ENCODE results near the gene PLCD1. TPM values are rescaled to one million over a fixed set of nuclear protein-coding genes. Genes with fewer than 3 reads are reported as not detected.
"Not testable (repeated sequence)": the region's sequence is repeated elsewhere in the genome, so short reads cannot be mapped to it uniquely, and the experiment has no call there.

PLCD1 gene
- total RNA-seq, 1 experiment from 2014 or later: 4.8 TPM

- Histone ChIP-seq H3K4me1 (replicated peaks) (no peaks in the 10 kb centered on the region), H3K27ac (no peak overlapping the region), H3K9me3 (replicated peaks) (no peaks in the 10 kb centered on the region), H3K27me3 (replicated peaks) (no peaks in the 10 kb centered on the region), H3K4me3 (no peak overlapping the region), H3K36me3 (no peaks in the 10 kb centered on the region; the same call in 1 of the 2 replicates)
- DNase-seq (ENCODE audit: low read depth in 1 of 2, low spot score in 2 of 2): no peak
Observed at GRCh38 chr3:37988931-37989525, 40.4 kb downstream of the PLCD1 start.

DNA sequence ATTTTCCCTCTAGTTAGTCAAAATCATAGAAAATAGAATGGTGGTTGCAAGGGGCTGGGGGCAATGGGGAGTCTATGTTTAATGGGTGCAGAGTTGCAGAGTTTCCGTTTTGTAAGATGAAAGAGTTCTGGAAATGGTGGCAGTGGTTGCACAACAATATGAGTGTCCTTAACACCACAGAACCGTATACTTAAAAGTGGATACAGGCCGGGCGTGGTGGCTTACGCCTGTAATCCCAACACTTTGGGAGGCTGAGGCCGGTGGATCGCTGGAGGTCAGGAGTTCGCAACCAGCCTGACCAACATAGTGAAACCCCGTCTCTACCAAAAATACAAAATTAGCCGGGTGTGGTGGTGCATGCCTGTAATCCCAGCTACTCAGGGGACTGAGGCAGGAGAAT lies 41.1 kb downstream of the PLCD1 start:
- H3K27ac ChIP-seq; H3K36me3 ChIP-seq; H3K27me3 ChIP-seq (replicated peaks); DNase-seq (ENCODE audit: low read depth in 1 of 2, low spot score in 2 of 2); H3K4me3 ChIP-seq; H3K9me3 ChIP-seq (replicated peaks); H3K4me1 ChIP-seq (replicated peaks): not testable (repeated sequence)

GRCh38 chr3:37987751-37988179 lies 41.7 kb downstream of the PLCD1 start:
- no peak overlapping the region for H3K4me3 ChIP-seq
- no peaks in the 10 kb centered on the region; the same call in 1 of the 2 replicates for H3K36me3 ChIP-seq
- DNase-seq (ENCODE audit: low read depth in 1 of 2, low spot score in 2 of 2): no peak
- no peaks in the 10 kb centered on the region for H3K9me3 ChIP-seq (replicated peaks)
- H3K27ac ChIP-seq: no peak overlapping the region
- no peaks in the 10 kb centered on the region for H3K27me3 ChIP-seq (replicated peaks)
- no peaks in the 10 kb centered on the region for H3K4me1 ChIP-seq (replicated peaks)

- H3K27me3 ChIP-seq (replicated peaks): no peaks in the 10 kb centered on the region
- no peaks in the 10 kb centered on the region; the same call in 1 of the 2 replicates for H3K36me3 ChIP-seq
- DNase-seq (ENCODE audit: low read depth in 1 of 2, low spot score in 2 of 2): no peak
- no peaks in the 10 kb centered on the region for H3K4me1 ChIP-seq (replicated peaks)
- no peak overlapping the region for H3K27ac ChIP-seq
- H3K4me3 ChIP-seq: no peak overlapping the region
- H3K9me3 ChIP-seq (replicated peaks): no peaks in the 10 kb centered on the region
Observed at GRCh38 chr3:37987315-37987697, 42.1 kb downstream of the PLCD1 start.

DNA sequence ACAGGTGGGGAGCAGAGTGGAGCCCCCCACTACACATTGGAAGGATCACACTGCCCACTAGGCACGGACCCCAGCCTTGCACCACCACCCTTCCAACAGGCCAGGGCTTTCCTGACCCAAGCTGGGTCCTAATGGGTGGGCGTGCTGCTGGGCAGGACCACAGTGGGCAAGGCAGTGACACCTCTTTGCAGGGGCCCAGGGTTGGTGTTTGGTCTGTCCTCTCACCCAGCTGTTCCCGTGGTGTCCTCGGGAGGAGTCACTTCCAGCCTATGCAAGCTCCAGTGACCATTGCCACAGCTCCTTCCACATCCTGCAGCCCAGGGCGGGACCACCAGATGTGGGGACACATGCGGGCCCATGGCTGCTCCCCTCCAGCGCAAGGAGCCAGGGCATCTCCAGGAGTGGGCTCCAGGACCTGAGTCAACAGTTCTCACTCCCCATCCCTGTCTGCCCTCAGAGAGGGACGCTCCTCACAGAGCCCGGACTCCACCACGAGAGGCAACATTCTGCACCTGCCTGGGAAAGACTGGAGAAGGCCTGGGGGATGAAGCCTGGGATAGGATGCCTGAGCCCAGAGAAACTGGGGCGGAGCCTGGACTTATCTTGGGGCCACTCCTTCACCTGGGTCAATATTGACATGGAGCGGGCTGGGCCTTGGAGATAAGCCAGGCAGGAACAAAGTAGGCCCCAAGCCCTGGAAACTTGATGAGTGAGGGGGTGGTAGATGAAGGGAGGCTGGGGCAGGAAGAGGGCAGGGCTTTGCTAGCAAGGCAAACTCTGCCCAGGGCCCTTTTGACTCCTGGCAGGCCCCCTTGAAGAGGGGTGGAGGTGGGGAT lies 42.7 kb downstream of the PLCD1 start:
- Histone ChIP-seq H3K4me3 (no peak overlapping the region), H3K4me1 (replicated peaks) (no peaks in the 10 kb centered on the region)

DNA sequence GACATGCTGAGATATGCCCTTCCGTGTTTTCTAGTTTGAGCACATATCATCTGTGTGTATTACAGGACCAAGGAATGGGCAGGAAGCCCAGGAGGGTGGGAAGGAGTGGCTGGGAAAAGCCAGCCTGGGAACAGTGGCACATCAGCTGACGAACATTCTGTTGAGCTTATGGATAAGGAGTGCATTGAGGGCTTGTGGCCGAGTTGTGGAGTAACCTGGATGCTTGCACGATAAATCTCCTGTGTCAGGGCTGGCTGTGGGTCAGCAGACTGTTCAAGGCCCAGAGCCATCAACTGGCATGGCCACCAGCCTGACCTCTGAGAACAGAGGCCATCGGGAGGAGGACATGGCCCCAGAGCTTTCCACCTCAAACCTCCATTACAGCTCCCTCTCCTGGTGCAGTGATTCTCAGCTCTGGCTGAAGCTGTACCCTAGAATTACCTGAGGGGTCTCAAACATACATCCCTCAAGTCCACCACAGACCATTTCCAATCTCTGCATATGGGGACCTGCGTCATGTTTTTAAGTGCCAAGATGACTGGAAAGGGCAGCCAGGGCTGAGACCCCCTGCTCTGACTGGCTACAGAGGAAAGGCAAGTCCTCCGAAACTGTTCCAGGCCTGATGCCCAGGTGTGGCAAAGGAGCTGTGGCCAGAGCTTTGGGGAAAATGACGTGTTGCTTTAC lies 43.7 kb downstream of the PLCD1 start:
- no peak overlapping the region for H3K27ac ChIP-seq
- no peaks in the 10 kb centered on the region for H3K4me1 ChIP-seq (replicated peaks)
- H3K4me3 ChIP-seq: no peak overlapping the region
- H3K36me3 ChIP-seq: no peaks in the 10 kb centered on the region; the same call in 1 of the 2 replicates
- H3K27me3 ChIP-seq (replicated peaks): no peaks in the 10 kb centered on the region
- no peaks in the 10 kb centered on the region for H3K9me3 ChIP-seq (replicated peaks)
- DNase-seq (ENCODE audit: low read depth in 1 of 2, low spot score in 2 of 2): no peak

More for the DNA sequence above, 42.7 kb downstream of the PLCD1 start:
- no peak overlapping the region for H3K27ac ChIP-seq
- DNase-seq (ENCODE audit: low read depth in 1 of 2, low spot score in 2 of 2): no peak
- no peaks in the 10 kb centered on the region; the same call in 1 of the 2 replicates for H3K36me3 ChIP-seq
- H3K27me3 ChIP-seq (replicated peaks): no peaks in the 10 kb centered on the region
- H3K9me3 ChIP-seq (replicated peaks): no peaks in the 10 kb centered on the region

DNA sequence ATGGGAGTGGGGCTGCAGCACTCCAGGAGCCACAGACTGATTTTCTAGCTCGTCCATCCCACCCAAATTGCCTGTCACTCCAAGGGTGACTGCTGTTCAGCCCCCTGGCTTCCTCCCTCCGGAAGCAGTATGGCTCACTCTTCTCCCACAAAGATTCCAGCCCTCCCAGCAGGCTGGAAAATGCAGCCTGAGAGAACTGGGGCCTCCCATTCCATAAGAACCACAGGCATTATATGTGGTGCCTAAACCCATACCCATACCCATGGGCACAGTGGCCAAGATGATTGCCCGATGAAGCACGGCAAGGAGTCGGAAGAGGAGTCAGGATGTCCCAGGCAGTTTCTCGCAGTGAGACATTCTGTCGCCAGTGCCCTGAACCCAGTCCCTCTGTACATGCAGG lies 44.8 kb downstream of the PLCD1 start:
- peaks cover 6% of the 10 kb centered on the region for H3K36me3 ChIP-seq
- no peak overlapping the region for H3K4me3 ChIP-seq
- DNase-seq (ENCODE audit: low read depth in 1 of 2, low spot score in 2 of 2): no peak
- no peak overlapping the region for H3K27ac ChIP-seq
- H3K27me3 ChIP-seq (replicated peaks): no peaks in the 10 kb centered on the region
- no peaks in the 10 kb centered on the region for H3K9me3 ChIP-seq (replicated peaks)
- no peaks in the 10 kb centered on the region for H3K4me1 ChIP-seq (replicated peaks)

DNA sequence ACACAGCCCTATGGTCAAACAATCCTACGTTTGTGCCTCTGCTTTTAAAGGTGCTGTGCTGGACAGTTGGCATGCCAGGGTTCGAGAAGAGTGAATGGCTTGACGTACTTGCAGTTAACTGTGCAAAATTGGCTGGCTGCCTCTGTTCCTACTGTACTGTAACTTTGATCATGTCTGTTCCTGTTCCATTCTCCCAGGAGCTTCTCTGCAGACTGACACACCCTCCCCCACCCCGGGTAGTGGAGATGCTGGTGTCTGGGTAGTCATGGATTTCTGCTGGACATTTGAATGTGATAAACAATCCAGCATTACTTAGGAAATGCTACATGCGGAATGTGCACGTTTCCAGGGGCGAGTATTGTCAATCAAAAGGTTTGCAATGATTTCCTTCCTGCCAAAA lies 45.4 kb downstream of the PLCD1 start:
- peaks cover 6% of the 10 kb centered on the region for H3K36me3 ChIP-seq
- H3K27me3 ChIP-seq (replicated peaks): no peaks in the 10 kb centered on the region
- no peak for DNase-seq (ENCODE audit: low read depth in 1 of 2, low spot score in 2 of 2)
- no peaks in the 10 kb centered on the region for H3K9me3 ChIP-seq (replicated peaks)
- no peak overlapping the region for H3K27ac ChIP-seq
- no peak overlapping the region for H3K4me3 ChIP-seq
- H3K4me1 ChIP-seq (replicated peaks): no peaks in the 10 kb centered on the region

GRCh38 chr3:37982331-37982730 lies 47.1 kb downstream of the PLCD1 start:
- H3K36me3 ChIP-seq: peaks cover 6% of the 10 kb centered on the region
- no peaks in the 10 kb centered on the region for H3K4me1 ChIP-seq (replicated peaks)
- no peaks in the 10 kb centered on the region for H3K27me3 ChIP-seq (replicated peaks)
- H3K4me3 ChIP-seq: no peak overlapping the region
- no peaks in the 10 kb centered on the region for H3K9me3 ChIP-seq (replicated peaks)
- DNase-seq (ENCODE audit: low read depth in 1 of 2, low spot score in 2 of 2): no peak
- H3K27ac ChIP-seq: no peak overlapping the region

DNA sequence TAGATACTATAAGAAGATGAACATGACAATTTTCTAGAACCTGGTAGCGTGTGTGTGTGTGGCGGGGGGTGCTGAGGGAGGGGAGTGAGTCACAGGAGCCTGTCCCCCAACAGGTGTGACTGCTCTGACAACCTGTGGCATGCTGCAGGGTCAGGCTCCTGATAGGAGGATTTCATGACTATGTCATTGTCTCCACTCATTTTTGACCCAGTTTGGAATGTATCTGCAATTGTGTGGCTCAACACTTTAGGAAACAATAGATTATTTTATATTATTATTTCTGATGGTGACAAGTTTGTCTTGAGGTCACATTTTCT lies 48.1 kb downstream of the PLCD1 start:
- H3K36me3 ChIP-seq: peaks cover 10% of the 10 kb centered on the region
- H3K4me1 ChIP-seq (replicated peaks): no peaks in the 10 kb centered on the region
- DNase-seq (ENCODE audit: low read depth in 1 of 2, low spot score in 2 of 2): no peak
- H3K27me3 ChIP-seq (replicated peaks): no peaks in the 10 kb centered on the region
- H3K9me3 ChIP-seq (replicated peaks): no peaks in the 10 kb centered on the region
- no peak overlapping the region for H3K27ac ChIP-seq
- H3K4me3 ChIP-seq: no peak overlapping the region

- Histone ChIP-seq H3K4me3 (no peak overlapping the region), H3K36me3 (peaks cover 15% of the 10 kb centered on the region), H3K4me1 (replicated peaks) (no peaks in the 10 kb centered on the region), H3K27ac (no peak overlapping the region), H3K9me3 (replicated peaks) (no peaks in the 10 kb centered on the region), H3K27me3 (replicated peaks) (no peaks in the 10 kb centered on the region)
- DNase-seq (ENCODE audit: low read depth in 1 of 2, low spot score in 2 of 2): no peak
Observed at GRCh38 chr3:37980462-37981347, 48.7 kb downstream of the PLCD1 start.

GRCh38 chr3:37979541-37980461 lies 49.6 kb downstream of the PLCD1 start:
- Histone ChIP-seq H3K4me1 (replicated peaks) (no peaks in the 10 kb centered on the region), H3K27me3 (replicated peaks) (no peaks in the 10 kb centered on the region), H3K9me3 (replicated peaks) (no peaks in the 10 kb centered on the region), H3K27ac (no peak overlapping the region), H3K36me3 (peaks cover 23% of the 10 kb centered on the region), H3K4me3 (no peak overlapping the region)
- DNase-seq (ENCODE audit: low read depth in 1 of 2, low spot score in 2 of 2): no peak

Data from SJSA1 (cell line).